SK-N-MC (cell line): Measurements from ENCODE around the gene C2CD2.

Experiments
- EZH2 ChIP-seq: fragments of 200-600 bp; sonication (generic); IDR thresholded peaks from one replicate; pipeline ENCODE4 v1.6.1; 2017; ENCODE audit warnings: antibody characterized with exemption
- FOXP2 ChIP-seq: optimal IDR thresholded peaks from 2 replicates; pipeline ENCODE3; 2011; ENCODE audit warnings: mild to moderate bottlenecking, moderate library complexity; ENCODE audit not compliant: insufficient read depth; ENCODE audit errors: extremely low read length, control extremely low read depth
- POLR2AphosphoS5 ChIP-seq: IDR thresholded peaks from 2 replicates; pipeline ENCODE4 v1.6.1; 2012; ENCODE audit warnings: mild to moderate bottlenecking, low read depth, low read length, borderline replicate concordance

- no peak for TF ChIP-seq EZH2
- no peak for TF ChIP-seq POLR2AphosphoS5
- no peak for TF ChIP-seq FOXP2
These were observed 39.5 kb downstream of the C2CD2 start for GRCh38 chr21:41914358-41914757.
